HG03457 (cell line): ENCODE measurements around the gene CNTD1.
"Not testable (repeated sequence)": the region's sequence is repeated elsewhere in the genome, so short reads cannot be mapped to it uniquely, and the experiment has no call there.

Source experiments
- ATAC-seq: cut with Tn5 transposase; IDR thresholded peaks from one replicate; pipeline ENCODE4 v1.9.1; 2021; ENCODE audit warnings: moderate number of reproducible peaks; ENCODE audit not compliant: unreplicated experiment

Gene CNTD1

DNA sequence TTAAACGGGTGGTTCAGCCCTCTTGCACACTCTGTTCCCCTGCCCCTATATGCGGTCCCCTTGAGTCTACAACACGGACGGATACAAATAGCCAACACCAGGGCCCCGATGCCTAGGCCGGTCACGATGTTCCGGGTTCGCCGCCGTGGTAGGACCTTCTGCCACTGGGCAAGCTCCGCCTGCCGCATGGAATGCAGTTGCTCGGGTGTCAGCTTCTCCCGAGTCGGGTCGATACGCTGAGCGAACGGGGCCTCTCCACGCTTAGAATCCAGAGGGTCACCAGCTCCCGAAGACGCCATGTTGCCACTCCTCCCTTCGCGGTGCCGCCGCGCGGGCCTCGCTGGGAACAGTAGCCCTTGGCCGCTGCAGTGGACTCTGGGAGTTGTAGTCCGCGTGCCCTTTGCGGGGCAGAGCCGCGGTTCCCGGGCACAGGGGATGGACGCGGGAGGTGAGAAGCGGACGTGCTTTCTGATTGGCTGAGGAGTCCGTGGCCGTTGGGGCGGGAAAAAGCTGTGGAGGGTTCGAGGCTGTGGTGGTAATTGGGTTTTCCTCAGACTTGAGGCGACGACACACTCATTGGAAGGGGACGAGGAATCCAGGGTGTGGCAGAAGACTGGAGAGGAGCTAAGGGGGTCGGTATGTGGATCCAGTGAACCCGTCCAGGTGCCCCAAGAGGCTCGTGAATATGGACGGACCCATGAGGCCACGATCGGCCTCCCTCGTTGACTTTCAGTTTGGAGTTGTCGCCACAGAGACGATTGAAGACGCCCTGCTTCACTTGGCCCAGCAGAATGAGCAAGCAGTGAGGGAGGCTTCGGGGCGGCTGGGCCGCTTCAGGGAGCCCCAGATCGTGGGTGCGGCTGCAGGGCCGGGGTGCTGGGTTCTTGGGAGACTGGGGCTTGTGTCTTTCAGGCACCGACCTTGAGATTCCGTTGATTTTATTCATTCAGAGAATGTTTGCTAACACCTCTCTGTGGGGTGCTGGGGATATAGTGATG is at the start of gene CNTD1, which contains the start of gene COA3:
Gene CNTD1, plus strand, starts transcription at position 479 of the 998 bp plus-strand sequence. Its CDS starts 207 bp downstream, at position 686.
Gene COA3, minus strand, starts transcription at position 322 of the 998 bp plus-strand sequence. Its CDS starts 23 bp downstream, at position 299.
- ATAC-seq, result no peak

- ATAC-seq, result no peak
Observed at GRCh38 chr17:42748908-42749798, 49.5 kb upstream of the CNTD1 start.

GRCh38 chr17:42750739-42751344 is 47.8 kb upstream of the CNTD1 start:
- no peak for ATAC-seq

DNA sequence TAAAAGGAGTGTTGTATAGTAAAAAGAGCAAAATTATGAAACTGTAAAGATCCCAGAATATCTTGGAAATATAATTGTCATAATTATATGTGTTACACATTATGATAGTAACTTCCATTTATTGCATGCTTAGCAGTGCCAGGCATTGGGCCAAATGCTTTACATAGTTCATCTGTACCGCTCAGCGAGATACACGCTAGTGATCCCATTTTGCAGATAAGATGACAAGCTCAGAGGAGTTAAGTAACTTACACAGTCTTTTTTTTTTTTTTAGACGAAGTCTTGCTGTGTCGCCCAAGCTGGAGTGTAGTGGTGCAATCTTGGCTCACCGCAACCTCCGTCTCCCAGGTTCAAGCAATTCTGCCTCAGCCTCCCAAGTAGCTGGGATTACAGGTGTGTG is 47.0 kb upstream of the CNTD1 start:
- no peak for ATAC-seq

DNA sequence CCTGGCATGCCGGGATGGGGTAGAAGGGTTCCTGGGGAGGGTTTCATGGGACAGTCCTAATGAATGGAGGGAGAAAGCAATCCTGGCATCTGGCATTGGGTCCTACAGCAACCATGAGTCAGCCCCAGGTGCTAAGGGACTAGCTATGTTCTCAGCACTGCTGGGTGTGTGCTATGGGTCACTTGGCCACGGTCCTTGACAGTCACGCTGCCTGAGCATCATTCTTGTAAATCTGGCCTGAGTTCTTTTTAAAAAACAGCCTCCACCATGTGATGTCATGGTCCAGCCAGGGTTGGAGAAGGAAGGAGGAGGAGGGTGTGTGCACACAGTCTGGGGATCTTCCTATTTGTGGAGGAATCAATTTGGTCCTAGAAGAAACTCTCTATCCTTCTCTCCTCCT is 43.9 kb upstream of the CNTD1 start:
- ATAC-seq, result no peak

DNA sequence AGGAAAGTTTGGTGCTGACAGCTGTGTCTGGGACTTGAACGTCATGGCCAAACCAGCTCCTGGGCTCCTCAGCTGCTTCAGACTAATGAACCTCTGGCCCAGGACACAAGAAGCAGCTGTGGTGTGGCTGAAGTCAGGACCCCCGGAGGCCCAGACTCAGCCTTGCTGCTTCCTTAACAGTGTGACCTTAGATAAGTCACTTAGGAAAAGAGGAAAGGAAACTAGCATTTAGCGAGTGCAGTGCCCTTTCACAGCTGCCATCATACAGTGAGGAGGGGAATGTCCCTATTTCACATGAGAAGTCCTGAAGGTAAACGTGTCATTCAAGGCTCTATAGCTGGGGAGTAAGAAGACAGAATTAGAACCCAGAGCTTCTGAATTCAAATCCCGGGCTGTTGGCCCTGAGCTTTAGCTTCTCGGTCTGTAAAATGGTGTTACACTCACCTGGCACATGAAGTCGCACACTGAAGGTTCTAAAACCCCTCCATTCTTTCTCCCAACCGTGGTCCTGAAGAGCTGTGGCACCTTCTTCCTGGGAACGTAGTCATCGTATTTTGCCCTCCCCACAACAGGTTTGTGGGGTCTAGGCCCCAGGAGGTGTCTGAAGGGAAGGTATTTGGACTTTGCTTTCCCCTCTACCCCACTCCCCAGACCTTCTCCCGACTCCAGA is 38.5 kb upstream of the CNTD1 start:
- no peak for ATAC-seq

DNA sequence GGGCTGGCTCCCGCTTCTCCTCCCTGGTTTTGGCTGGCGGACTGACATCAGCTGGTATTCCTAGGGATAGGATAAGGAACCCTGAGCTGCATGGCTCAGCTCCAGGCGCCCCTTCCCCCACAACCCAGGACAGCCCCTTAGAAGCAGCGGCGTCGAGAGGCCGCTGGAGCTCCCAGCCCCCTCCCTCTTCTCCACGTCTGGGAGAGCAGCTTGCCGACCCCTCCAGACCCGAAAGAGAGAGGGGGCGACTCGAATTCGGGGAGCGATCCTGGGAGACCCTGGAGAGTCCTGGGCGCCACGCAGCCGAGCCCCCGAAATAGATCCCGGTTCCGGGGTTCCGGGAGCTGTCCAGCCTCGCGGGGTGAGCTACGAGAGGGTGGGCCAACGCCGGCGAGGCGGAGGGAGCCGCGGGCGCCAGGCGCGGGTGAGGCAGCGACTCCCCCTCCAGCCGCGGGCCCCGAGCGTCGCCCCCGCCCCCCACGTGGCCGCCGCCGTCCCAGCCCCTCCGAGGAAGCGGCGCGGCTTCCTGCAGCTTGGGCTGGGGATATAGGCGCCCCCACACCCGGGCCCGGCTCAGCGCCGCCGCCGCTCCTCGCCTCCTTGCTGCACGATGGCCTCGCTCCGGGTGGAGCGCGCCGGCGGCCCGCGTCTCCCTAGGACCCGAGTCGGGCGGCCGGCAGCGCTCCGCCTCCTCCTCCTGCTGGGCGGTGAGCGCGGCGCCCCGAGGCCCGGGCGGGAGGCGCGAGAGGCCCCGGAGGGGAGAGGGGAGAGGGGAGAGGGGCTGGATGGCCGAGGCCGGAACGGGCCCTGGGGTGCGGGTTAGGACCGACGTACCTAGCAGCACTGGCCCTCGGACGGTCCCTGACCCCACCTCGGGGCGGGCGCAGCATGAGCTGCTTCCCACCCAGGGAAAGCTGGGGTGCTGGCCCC is 37.7 kb upstream of the CNTD1 start, which contains the start of gene RAMP2:
Gene RAMP2, plus strand, starts transcription at position 576 of the 930 bp plus-strand sequence. Its CDS starts 35 bp downstream, at position 611.
- no peak for ATAC-seq

GRCh38 chr17:42761638-42762037 is 37.0 kb upstream of the CNTD1 start:
- ATAC-seq, result no peak

DNA sequence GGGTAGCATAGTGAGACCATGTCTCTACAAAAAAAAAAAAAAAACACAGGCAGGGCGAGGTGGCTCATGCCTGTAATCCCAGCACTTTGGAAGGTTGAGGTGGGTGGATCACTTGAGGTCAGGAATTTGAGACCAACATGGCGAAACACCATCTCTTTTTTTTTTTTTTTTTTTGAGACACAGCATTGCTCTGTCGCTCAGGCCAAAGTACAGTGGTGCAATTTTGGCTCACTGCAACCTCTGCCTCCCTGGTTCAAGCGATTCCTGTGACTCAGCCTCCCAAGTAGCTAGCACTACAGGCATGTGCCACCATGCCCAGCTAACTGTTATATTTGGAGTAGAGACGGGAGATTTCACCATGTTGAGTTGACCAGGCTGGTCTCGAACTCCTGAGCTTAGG is 32.5 kb upstream of the CNTD1 start:
- ATAC-seq, result no peak

- no peak for ATAC-seq
Observed at GRCh38 chr17:42767512-42767911, 31.1 kb upstream of the CNTD1 start.

- ATAC-seq, result not testable (repeated sequence)
Observed at GRCh38 chr17:42768006-42768405, 30.7 kb upstream of the CNTD1 start.

- not testable (repeated sequence) for ATAC-seq
Observed at GRCh38 chr17:42769964-42770363, 28.7 kb upstream of the CNTD1 start.

- ATAC-seq, result no peak
Observed at GRCh38 chr17:42772945-42773289, 25.7 kb upstream of the CNTD1 start.

DNA sequence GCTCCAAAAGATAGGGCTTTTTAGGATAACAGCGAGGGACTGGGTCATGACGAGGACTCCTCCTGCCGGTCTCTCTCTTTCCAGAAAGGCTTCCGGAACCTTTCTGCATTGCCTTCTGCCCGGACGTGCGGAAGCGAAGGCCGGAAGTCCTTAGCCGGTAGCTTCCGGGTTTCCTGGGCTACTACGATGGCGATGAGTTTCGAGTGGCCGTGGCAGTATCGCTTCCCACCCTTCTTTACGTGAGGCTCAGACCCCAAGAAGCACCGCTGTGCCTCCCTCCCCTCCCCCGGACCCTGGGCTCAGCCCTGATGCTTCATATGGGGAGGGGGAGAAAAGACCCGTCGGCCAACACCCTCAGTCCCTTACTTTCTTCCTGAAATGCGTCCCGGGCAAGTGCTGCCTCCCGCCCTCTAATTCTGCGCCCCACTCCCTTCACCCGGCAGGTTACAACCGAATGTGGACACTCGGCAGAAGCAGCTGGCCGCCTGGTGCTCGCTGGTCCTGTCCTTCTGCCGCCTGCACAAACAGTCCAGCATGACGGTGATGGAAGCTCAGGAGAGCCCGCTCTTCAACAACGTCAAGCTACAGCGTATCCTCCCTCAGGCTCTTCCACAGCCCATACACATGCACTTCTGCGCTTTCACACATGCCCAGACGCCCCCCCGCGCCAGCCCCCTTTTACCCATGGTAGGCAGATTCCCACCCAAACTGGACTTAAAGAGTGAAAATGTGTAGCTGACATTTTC is 25.2 kb upstream of the CNTD1 start, which contains the start of gene VPS25:
Gene VPS25, plus strand, starts transcription at position 160 of the 746 bp plus-strand sequence. Its CDS starts 27 bp downstream, at position 187.
- no peak for ATAC-seq

DNA sequence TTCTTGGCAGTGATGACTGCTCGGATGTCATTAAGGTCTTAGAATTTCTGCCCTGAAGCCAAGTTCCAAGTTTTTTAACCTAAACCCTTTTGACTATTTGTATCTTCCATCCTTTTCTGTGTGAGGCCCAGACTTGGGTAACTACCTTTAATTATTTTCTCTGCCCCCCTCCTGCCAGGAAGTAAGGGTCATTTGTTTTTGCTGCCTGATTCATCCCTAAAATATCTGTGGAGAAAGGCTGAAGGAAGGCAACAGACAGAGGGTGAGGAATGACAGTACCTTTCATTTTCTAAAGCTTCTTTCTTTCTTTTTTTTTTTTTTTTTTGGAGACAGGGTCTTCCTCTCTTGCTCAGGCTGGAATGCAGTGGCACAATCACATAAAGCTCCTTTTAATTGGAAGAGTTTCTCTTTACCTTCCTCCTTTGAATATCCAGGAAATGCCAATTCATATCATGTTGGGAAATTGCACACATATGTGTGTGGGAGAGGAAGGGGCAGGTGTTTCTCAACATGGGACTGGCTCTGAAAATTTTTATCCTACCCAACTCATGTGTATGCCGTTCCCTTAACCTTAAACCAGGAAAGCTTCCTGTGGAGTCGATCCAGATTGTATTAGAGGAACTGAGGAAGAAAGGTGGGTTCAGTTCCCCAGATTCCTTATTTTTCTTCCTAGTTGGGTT is 24.5 kb upstream of the CNTD1 start:
- no peak for ATAC-seq

GRCh38 chr17:42775534-42776098 is 23.0 kb upstream of the CNTD1 start:
- no peak for ATAC-seq

GRCh38 chr17:42778570-42778969 is 20.1 kb upstream of the CNTD1 start:
- no peak for ATAC-seq
